HepG2 (cell line): Measurements from ENCODE around the gene SIAE. TPM values are rescaled to one million over a fixed set of nuclear protein-coding genes. Genes with fewer than 3 reads are reported as not detected.
A peak's percentile ranks its signal among the peaks of the same experiment; 100 is the strongest.

Experiments used
- ATAC-seq: fragments of 200-7000 bp; cut with Tn5 transposase; 3 replicates; pipeline ENCODE4 v1.9.1; 2020; ENCODE audit warnings: mild to moderate bottlenecking, moderate library complexity
- BruUV-seq: library from RNA; stranded (reverse); fragments of 400-500 nt; replicated peaks from 2 replicates; lab custom pipeline; 2021; lab: Mats Ljungman, UMichigan
- CTCF ChIA-PET: fragments of 300-600 bp; formaldehyde crosslinking; extraction: SDS; loops from one replicate; lab custom pipeline; 2021; ENCODE audit warnings: low total read pairs, inconsistent platforms, low intra/inter-chr PET ratio; lab: Yijun Ruan, JAX
- POLR2A ChIA-PET: fragments of 350-600 bp; sonication (Branson Sonifier 250); formaldehyde crosslinking; loops from one replicate; lab custom pipeline; 2020; ENCODE audit warnings: antibody characterized with exemption, inconsistent platforms; lab: Yijun Ruan, JAX
- DNase-seq: peaks from one replicate; pipeline ENCODE4 v3.0.0-alpha.2; 2015; ENCODE audit warnings: low spot score
- FAIRE-seq: peaks from 3 replicates; lab custom pipeline; 2011; peaks lifted over from hg19 to GRCh38; lab: Jason Lieb, UNC
- H2AFZ ChIP-seq: one replicate; pipeline ENCODE4 v1.6.1; 2011; ENCODE audit warnings: low read length, inconsistent platforms
- H3K27ac ChIP-seq: fragments of 300-600 bp; 3 replicates; pipeline ENCODE4 v1.8.0; 2011; ENCODE audit warnings: mixed run types, mild to moderate bottlenecking, mixed read lengths, low read length, inconsistent platforms; ENCODE audit not compliant: insufficient read depth; ENCODE audit errors: extremely low read length
- H3K27me3 ChIP-seq, 2 experiments: fragments of 200-600 bp in 1 of 2; 2 replicates in 1 of 2; 3 replicates in 1 of 2; pipeline versions ENCODE4 v1.6.0 to v1.8.0; 2011; ENCODE audit warnings: low read length in 2 of 2, mild to moderate bottlenecking in 2 of 2, moderate library complexity in 2 of 2, inconsistent platforms in 1 of 2; ENCODE audit not compliant: insufficient read depth in 2 of 2, control insufficient read depth in 1 of 2
- H3K36me3 ChIP-seq, 2 experiments: fragments of 200-600 bp in 1 of 2; replicated peaks in 1 of 2; 2 replicates in 1 of 2; 3 replicates in 1 of 2; pipeline versions ENCODE4 v1.5.1 to v1.8.0; 2011; ENCODE audit warnings: low read length in 2 of 2, inconsistent platforms in 1 of 2; ENCODE audit not compliant: insufficient read depth in 2 of 2, control insufficient read depth in 1 of 2
- H3K4me1 ChIP-seq: 2 replicates; pipeline ENCODE4 v1.5.1; 2012; ENCODE audit warnings: low read length, inconsistent platforms; ENCODE audit not compliant: insufficient read depth
- H3K4me2 ChIP-seq: 2 replicates; pipeline ENCODE4 v1.6.0; 2011; ENCODE audit warnings: low read depth, low read length, inconsistent platforms
- H3K4me3 ChIP-seq, 3 experiments: fragments of 200-600 bp in 1 of 3; sonication (generic), shearing (Covaris generic) in 1 of 3; replicated peaks in 1 of 3; 2 replicates each; pipeline ENCODE4 v1.5.1; 2011 to 2016; ENCODE audit warnings: low read length in 3 of 3, inconsistent platforms in 2 of 3, low read depth in 2 of 3, mild to moderate bottlenecking in 2 of 3, control low read depth in 1 of 3, mixed read lengths in 1 of 3; ENCODE audit not compliant: insufficient read depth in 1 of 3
- H3K79me2 ChIP-seq: one replicate; pipeline ENCODE4 v1.6.1; 2011; ENCODE audit warnings: low read length, inconsistent platforms; ENCODE audit not compliant: insufficient read depth
- H3K9ac ChIP-seq: 2 replicates; pipeline ENCODE4 v1.6.0; 2011; ENCODE audit warnings: mild to moderate bottlenecking, low read depth, low read length, inconsistent platforms; ENCODE audit not compliant: insufficient read depth
- H3K9me3 ChIP-seq: 2 replicates; pipeline ENCODE4 v1.5.1; 2012; ENCODE audit warnings: mild to moderate bottlenecking, low read length
- H4K20me1 ChIP-seq: 2 replicates; pipeline ENCODE4 v1.6.0; 2011; ENCODE audit warnings: inconsistent platforms, mild to moderate bottlenecking, low read length, moderate library complexity; ENCODE audit not compliant: insufficient read depth
- E2F1 ChIP-seq: sonication (generic); formaldehyde crosslinking; IDR thresholded peaks from 2 replicates; pipeline ENCODE4 v1.5.0; 2020; ENCODE audit warnings: missing genetic modification reagents
- FOXO1 ChIP-seq: sonication (generic); formaldehyde crosslinking; IDR thresholded peaks from 2 replicates; pipeline ENCODE4 v1.4.0; 2020; ENCODE audit warnings: missing genetic modification reagents
- JARID2 ChIP-seq: sonication (generic); formaldehyde crosslinking; IDR thresholded peaks from 2 replicates; pipeline ENCODE4 v1.8.1; 2023; ENCODE audit warnings: missing genetic modification reagents, inconsistent platforms; ENCODE audit not compliant: insufficient replicate concordance
- NCOA1 ChIP-seq: sonication (generic); formaldehyde crosslinking; IDR thresholded peaks from 2 replicates; pipeline ENCODE4 v1.9.0; 2021; ENCODE audit warnings: missing genetic modification reagents
- NR2F2 ChIP-seq: IDR thresholded peaks from 2 replicates; pipeline ENCODE4 v1.6.1; 2012; ENCODE audit warnings: low read depth, inconsistent platforms, borderline replicate concordance
- RNF219 ChIP-seq: sonication (generic); formaldehyde crosslinking; IDR thresholded peaks from 2 replicates; pipeline ENCODE4 v1.5.0; 2020; ENCODE audit warnings: mild to moderate bottlenecking, missing genetic modification reagents
- TBX2 ChIP-seq: sonication (generic); formaldehyde crosslinking; IDR thresholded peaks from 2 replicates; pipeline ENCODE4 v1.5.0; 2020; ENCODE audit warnings: missing genetic modification reagents, mild to moderate bottlenecking, borderline replicate concordance
- TOE1 ChIP-seq: sonication (generic); formaldehyde crosslinking; IDR thresholded peaks from 2 replicates; pipeline ENCODE4 v1.4.0; 2020; ENCODE audit warnings: mild to moderate bottlenecking, missing genetic modification reagents
- U2AF2 ChIP-seq: fragments of 200-400 bp; formaldehyde crosslinking; IDR thresholded peaks from 2 replicates; pipeline ENCODE4 v1.6.1; 2017; ENCODE audit warnings: low read depth, mild to moderate bottlenecking, low read length
- ZNF124 ChIP-seq: sonication (generic); formaldehyde crosslinking; IDR thresholded peaks from 2 replicates; pipeline ENCODE4 v1.4.0; 2020; ENCODE audit warnings: missing genetic modification reagents
- ZNF17 ChIP-seq: sonication (generic); formaldehyde crosslinking; IDR thresholded peaks from 2 replicates; pipeline ENCODE4 v1.5.0; 2020; ENCODE audit warnings: mild to moderate bottlenecking, missing genetic modification reagents
- ZNF180 ChIP-seq: sonication (generic); formaldehyde crosslinking; IDR thresholded peaks from 2 replicates; pipeline ENCODE4 v1.4.0; 2020; ENCODE audit warnings: low read depth, missing genetic modification reagents, borderline replicate concordance
- WGBS: methylation state at CpG from one replicate; pipeline ENCODE4 v1.1.6; 2017; ENCODE audit warnings: low lambda C conversion rate; 5-methylcytosine and 5-hydroxymethylcytosine counted together
- in situ Hi-C: cut with HindIII; loops from 2 replicates; pipeline ENCODE4 v1.10.0; 2017; ENCODE audit warnings: low pct_unique_long_range_greater_than_20kb; ENCODE audit not compliant: extremely low pct_ligation_motif_present
- intact Hi-C: fragments of 100-400 bp; cut with micrococcal nuclease; formaldehyde crosslinking; loops from one replicate; pipeline ENCODE4 v1.10.0; 2022; ENCODE audit not compliant: unreplicated experiment
- polyA plus RNA-seq, 8 experiments: library from polyadenylated mRNA; depleted of rRNA in 3 of 8; stranded (reverse) in 7 of 8; unstranded in 1 of 8; fragments of >200 nt; fragmentation: Illumina TruSeq in 4 of 8; extraction: Trizol in 4 of 8; gene quantifications; 2 replicates each; pipeline versions ENCODE4 v1.2.1 to v1.2.3, GENCODE V29; 2011 to 2016; ENCODE audit warnings: low read depth in 4 of 8, missing spikeins in 1 of 8, mixed read lengths in 1 of 8; ENCODE audit not compliant: insufficient read depth in 1 of 8
- total RNA-seq, 5 experiments: library from RNA; depleted of rRNA; stranded (reverse); fragments of >200 nt; fragmentation: Illumina TruSeq; extraction: Trizol; gene quantifications; 2 replicates each; pipeline ENCODE4 v1.2.3, GENCODE V29; 2016; ENCODE audit warnings: low read depth in 1 of 5
- TF ChIP-seq, protein P1 (sequence below): IDR thresholded peaks from 2 replicates; pipeline ENCODE4 v1.6.1; 2016
- TF ChIP-seq, protein P2 (sequence below), 2 experiments: IDR thresholded peaks; 2 replicates each; pipeline ENCODE4 v1.6.1; 2011 to 2012; ENCODE audit warnings: low read length in 2 of 2, borderline replicate concordance in 1 of 2, low read depth in 1 of 2, mild to moderate bottlenecking in 1 of 2, moderate library complexity in 1 of 2

SIAE gene
- total and polyA plus RNA-seq, 2 of the 13 experiments (the other 11 are each of a cell fraction or from before 2014, with no cell fraction given) = 7.0 to 22.4 TPM

- Histone ChIP-seq H2AFZ (no peak overlapping the region), H3K4me1 (peaks cover 14% of the 10 kb centered on the region; the same call in 1 of the 2 replicates), H3K36me3 (no peaks in the 10 kb centered on the region), H3K9me3 (no peaks in the 10 kb centered on the region), H3K27ac (no peak overlapping the region), H3K27me3 (peaks cover 3 to 63% of the 10 kb centered on the region in 2 experiments; a peak in 4 of 5 replicates), H4K20me1 (no peaks in the 10 kb centered on the region), H3K79me2 (no peaks in the 10 kb centered on the region), H3K4me3 (no peak overlapping the region), H3K9ac (no peak overlapping the region), H3K4me2 (peak overlapping the region; percentile 80)
- WGBS = 42% methylated on average over 7 of the region's 7 CpGs
- ChIA-PET CTCF (no interaction called here), POLR2A (no interaction called here)
- ATAC-seq (peak; percentile 51), FAIRE-seq (no peak), DNase-seq (no peak)
- BruUV-seq = no TSS peak
- intact Hi-C loops = no loop called here
- in situ Hi-C loops = no loop called here
- no peak for TF ChIP-seq U2AF2
- no peak for TF ChIP-seq RNF219 (CRISPR knock-in tag)
- TF ChIP-seq E2F1 (CRISPR knock-in tag) = no peak
- TF ChIP-seq TOE1 (CRISPR knock-in tag) = no peak
- no peak for TF ChIP-seq ZNF180 (CRISPR knock-in tag)
- TF ChIP-seq NCOA1 = no peak
- TF ChIP-seq NR2F2 = no peak
- TF ChIP-seq JARID2 (CRISPR knock-in tag) = no peak
- TF ChIP-seq FOXO1 (CRISPR knock-in tag) = no peak
- TF ChIP-seq ZNF17 = no peak
- TF ChIP-seq, protein P1, sequence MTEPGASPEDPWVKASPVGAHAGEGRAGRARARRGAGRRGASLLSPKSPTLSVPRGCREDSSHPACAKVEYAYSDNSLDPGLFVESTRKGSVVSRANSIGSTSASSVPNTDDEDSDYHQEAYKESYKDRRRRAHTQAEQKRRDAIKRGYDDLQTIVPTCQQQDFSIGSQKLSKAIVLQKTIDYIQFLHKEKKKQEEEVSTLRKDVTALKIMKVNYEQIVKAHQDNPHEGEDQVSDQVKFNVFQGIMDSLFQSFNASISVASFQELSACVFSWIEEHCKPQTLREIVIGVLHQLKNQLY (CRISPR knock-in tag) = no peak
- no peak for TF ChIP-seq TBX2 (CRISPR knock-in tag)
- TF ChIP-seq, protein P2, sequence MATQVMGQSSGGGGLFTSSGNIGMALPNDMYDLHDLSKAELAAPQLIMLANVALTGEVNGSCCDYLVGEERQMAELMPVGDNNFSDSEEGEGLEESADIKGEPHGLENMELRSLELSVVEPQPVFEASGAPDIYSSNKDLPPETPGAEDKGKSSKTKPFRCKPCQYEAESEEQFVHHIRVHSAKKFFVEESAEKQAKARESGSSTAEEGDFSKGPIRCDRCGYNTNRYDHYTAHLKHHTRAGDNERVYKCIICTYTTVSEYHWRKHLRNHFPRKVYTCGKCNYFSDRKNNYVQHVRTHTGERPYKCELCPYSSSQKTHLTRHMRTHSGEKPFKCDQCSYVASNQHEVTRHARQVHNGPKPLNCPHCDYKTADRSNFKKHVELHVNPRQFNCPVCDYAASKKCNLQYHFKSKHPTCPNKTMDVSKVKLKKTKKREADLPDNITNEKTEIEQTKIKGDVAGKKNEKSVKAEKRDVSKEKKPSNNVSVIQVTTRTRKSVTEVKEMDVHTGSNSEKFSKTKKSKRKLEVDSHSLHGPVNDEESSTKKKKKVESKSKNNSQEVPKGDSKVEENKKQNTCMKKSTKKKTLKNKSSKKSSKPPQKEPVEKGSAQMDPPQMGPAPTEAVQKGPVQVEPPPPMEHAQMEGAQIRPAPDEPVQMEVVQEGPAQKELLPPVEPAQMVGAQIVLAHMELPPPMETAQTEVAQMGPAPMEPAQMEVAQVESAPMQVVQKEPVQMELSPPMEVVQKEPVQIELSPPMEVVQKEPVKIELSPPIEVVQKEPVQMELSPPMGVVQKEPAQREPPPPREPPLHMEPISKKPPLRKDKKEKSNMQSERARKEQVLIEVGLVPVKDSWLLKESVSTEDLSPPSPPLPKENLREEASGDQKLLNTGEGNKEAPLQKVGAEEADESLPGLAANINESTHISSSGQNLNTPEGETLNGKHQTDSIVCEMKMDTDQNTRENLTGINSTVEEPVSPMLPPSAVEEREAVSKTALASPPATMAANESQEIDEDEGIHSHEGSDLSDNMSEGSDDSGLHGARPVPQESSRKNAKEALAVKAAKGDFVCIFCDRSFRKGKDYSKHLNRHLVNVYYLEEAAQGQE (IDR thresholded peaks at IDR 0.05; ENCODE audit: borderline replicate concordance in 1 of 2, low read depth in 1 of 2, low read length in 2 of 2) = no peak
- TF ChIP-seq ZNF124 = no peak
Measured at GRCh38 chr11:124717421-124717785, 43.9 kb upstream of the SIAE start.
